HepG2 (cell line): ENCODE results near the gene ATP5MG. TPM values are rescaled to one million over a fixed set of nuclear protein-coding genes. Genes with fewer than 3 reads are reported as not detected.

Experiments used
- AHDC1 ChIP-seq: sonication (generic); formaldehyde crosslinking; IDR thresholded peaks from 2 replicates; pipeline ENCODE4 v1.5.1; 2020; ENCODE audit warnings: mild to moderate bottlenecking, missing genetic modification reagents, borderline replicate concordance
- DR1 ChIP-seq: sonication (generic); formaldehyde crosslinking; IDR thresholded peaks from 2 replicates; pipeline ENCODE4 v1.8.0; 2021; ENCODE audit warnings: mild to moderate bottlenecking, missing genetic modification reagents, inconsistent platforms
- FOXJ3 ChIP-seq: sonication (generic); formaldehyde crosslinking; IDR thresholded peaks from 2 replicates; pipeline ENCODE4 v1.4.0; 2020; ENCODE audit warnings: missing genetic modification reagents, mild to moderate bottlenecking, borderline replicate concordance
- FOXP1 ChIP-seq, 2 experiments: fragments of 450-650 bp in 1 of 2; IDR thresholded peaks; 2 replicates each; pipeline ENCODE4 v1.6.1; 2017 to 2018; ENCODE audit warnings: antibody characterized with exemption in 1 of 2
- NR2F1 ChIP-seq, 2 experiments: fragments of 450-650 bp in 1 of 2; formaldehyde crosslinking in 1 of 2; IDR thresholded peaks; 2 replicates each; pipeline versions ENCODE4 v1.5.0 to v1.6.1; 2016 to 2020; ENCODE audit warnings: mild to moderate bottlenecking in 1 of 2, missing compliant biosample characterization in 1 of 2, missing genetic modification reagents in 1 of 2, moderate library complexity in 1 of 2
- SMAD1 ChIP-seq: sonication (generic); formaldehyde crosslinking; IDR thresholded peaks from 2 replicates; pipeline ENCODE4 v1.4.0; 2020; ENCODE audit warnings: missing genetic modification reagents, low read depth, mild to moderate bottlenecking, borderline replicate concordance
- SOX13 ChIP-seq, 3 experiments: fragments of 450-650 bp in 1 of 3; sonication (generic) in 1 of 3; formaldehyde crosslinking in 1 of 3; IDR thresholded peaks in 2 of 3; conservative IDR thresholded peaks in 1 of 3; 2 replicates each; pipeline versions ENCODE4 v1.5.0 to v1.6.1; 2016 to 2020; ENCODE audit warnings: antibody characterized with exemption in 1 of 3, mild to moderate bottlenecking in 1 of 3, missing compliant biosample characterization in 1 of 3, missing genetic modification reagents in 1 of 3, moderate library complexity in 1 of 3
- SP2 ChIP-seq: sonication (generic); formaldehyde crosslinking; IDR thresholded peaks from 2 replicates; pipeline ENCODE4 v1.5.1; 2020; ENCODE audit warnings: mild to moderate bottlenecking, missing genetic modification reagents
- ZBTB14 ChIP-seq: sonication (generic); formaldehyde crosslinking; IDR thresholded peaks from 2 replicates; pipeline ENCODE4 v1.4.0; 2020; ENCODE audit warnings: missing genetic modification reagents
- ZFP91 ChIP-seq: sonication (generic); formaldehyde crosslinking; IDR thresholded peaks from 2 replicates; pipeline ENCODE4 v1.9.0; 2022; ENCODE audit warnings: missing genetic modification reagents, mild to moderate bottlenecking, borderline replicate concordance
- ZNF274 ChIP-seq: sonication (generic); formaldehyde crosslinking; IDR thresholded peaks from 2 replicates; pipeline ENCODE4 v1.5.1; 2020; ENCODE audit warnings: mild to moderate bottlenecking, missing genetic modification reagents
- ZNF576 ChIP-seq: sonication (generic); formaldehyde crosslinking; IDR thresholded peaks from 2 replicates; pipeline ENCODE4 v1.4.0; 2020; ENCODE audit warnings: mild to moderate bottlenecking, missing genetic modification reagents
- ZNF766 ChIP-seq: sonication (generic); formaldehyde crosslinking; IDR thresholded peaks from 2 replicates; pipeline ENCODE4 v1.5.0; 2020; ENCODE audit warnings: missing genetic modification reagents, borderline replicate concordance
- ZNF770 ChIP-seq: sonication (generic); formaldehyde crosslinking; IDR thresholded peaks from 2 replicates; pipeline ENCODE4 v1.5.0; 2020; ENCODE audit warnings: mild to moderate bottlenecking, missing genetic modification reagents
- ZNF790 ChIP-seq: sonication (generic); formaldehyde crosslinking; IDR thresholded peaks from 2 replicates; pipeline ENCODE4 v1.8.0; 2022; ENCODE audit warnings: missing genetic modification reagents, mild to moderate bottlenecking, borderline replicate concordance
- ZSCAN22 ChIP-seq: sonication (generic); formaldehyde crosslinking; IDR thresholded peaks from 2 replicates; pipeline ENCODE4 v1.4.0; 2020; ENCODE audit warnings: mild to moderate bottlenecking, missing genetic modification reagents
- polyA plus RNA-seq, 8 experiments: library from polyadenylated mRNA; depleted of rRNA in 3 of 8; stranded (reverse) in 7 of 8; unstranded in 1 of 8; fragments of >200 nt; fragmentation: Illumina TruSeq in 4 of 8; extraction: Trizol in 4 of 8; gene quantifications; 2 replicates each; pipeline versions ENCODE4 v1.2.1 to v1.2.3, GENCODE V29; 2011 to 2016; ENCODE audit warnings: low read depth in 4 of 8, missing spikeins in 1 of 8, mixed read lengths in 1 of 8; ENCODE audit not compliant: insufficient read depth in 1 of 8
- total RNA-seq, 5 experiments: library from RNA; depleted of rRNA; stranded (reverse); fragments of >200 nt; fragmentation: Illumina TruSeq; extraction: Trizol; gene quantifications; 2 replicates each; pipeline ENCODE4 v1.2.3, GENCODE V29; 2016; ENCODE audit warnings: low read depth in 1 of 5

Gene ATP5MG
- total and polyA plus RNA-seq, 2 of the 13 experiments (the other 11 are each of a cell fraction or from before 2014, with no cell fraction given), result 260 to 320 TPM

- TF ChIP-seq ZNF770 (CRISPR knock-in tag), result no peak
- peak in 1 of 2 experiments; percentile 30; a peak in 1 of 4 replicates for TF ChIP-seq NR2F1 (CRISPR knock-in tag; IDR thresholded peaks at IDR 0.05)
- TF ChIP-seq ZNF274 (CRISPR knock-in tag), result peak; percentile 43; the same call in 1 of the 2 replicates
- no peak for TF ChIP-seq ZNF766 (CRISPR knock-in tag)
- 0 out of 2 replicates have a peak, but pooled peaks have one; percentile 41 for TF ChIP-seq ZNF790 (CRISPR knock-in tag)
- no peak for TF ChIP-seq FOXJ3 (CRISPR knock-in tag)
- TF ChIP-seq FOXP1 (IDR thresholded peaks at IDR 0.05), result no peak
- TF ChIP-seq FOXP1 (CRISPR knock-in tag; IDR thresholded peaks at IDR 0.05), result 0 out of 2 replicates have a peak, but pooled peaks have one; percentile 7
- no peak for TF ChIP-seq ZBTB14 (CRISPR knock-in tag)
- peak; percentile 64; the same call in 1 of the 2 replicates for TF ChIP-seq ZFP91 (CRISPR knock-in tag)
- TF ChIP-seq ZSCAN22 (CRISPR knock-in tag), result no peak
- TF ChIP-seq SOX13 (IDR thresholded peaks at IDR 0.05), result no peak
- no peak; a peak in 1 of 4 replicates for TF ChIP-seq SOX13 (CRISPR knock-in tag; conservative IDR thresholded peaks at IDR 0.05 in 1 of 2, IDR thresholded peaks at IDR 0.05 in 1 of 2)
- TF ChIP-seq SP2 (CRISPR knock-in tag), result peak; percentile 65; the same call in 1 of the 2 replicates
- no peak for TF ChIP-seq SMAD1 (CRISPR knock-in tag)
- no peak for TF ChIP-seq ZNF576 (CRISPR knock-in tag)
- no peak for TF ChIP-seq DR1 (CRISPR knock-in tag)
- no peak; the same call in 1 of the 2 replicates for TF ChIP-seq AHDC1 (CRISPR knock-in tag)
These were observed 42.0 kb upstream of the ATP5MG start, which contains the start of gene UBE4A (continued) for GRCh38 chr11:118359295-118359958.
